ENCODE measurements around the gene MARCHF3.
"Not testable (repeated sequence)": the region's sequence is repeated elsewhere in the genome, so short reads cannot be mapped to it uniquely, and the experiment has no call there.

The MARCHF3 gene

DNA sequence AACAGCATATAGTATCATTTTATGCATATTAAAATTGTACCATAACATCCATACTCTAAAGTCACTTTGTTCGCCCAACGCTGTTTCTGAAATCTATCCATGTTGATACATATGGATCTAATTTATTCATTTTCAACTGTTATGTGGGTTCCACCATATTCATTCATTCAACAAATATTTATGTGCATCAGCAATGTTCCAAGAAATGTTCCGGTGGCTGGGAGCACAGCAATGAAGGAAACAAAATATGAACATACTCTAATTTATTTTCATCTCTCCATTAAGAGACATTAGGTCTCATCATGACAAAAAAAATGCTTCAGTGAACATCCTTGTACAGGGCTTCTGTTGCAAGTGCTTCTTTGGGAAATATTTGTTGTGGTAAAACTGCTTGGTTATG, 75.4 kb downstream of the MARCHF3 start:
- DNase-seq (ENCODE audit: low read depth in 2 of 2) = no peak

DNA sequence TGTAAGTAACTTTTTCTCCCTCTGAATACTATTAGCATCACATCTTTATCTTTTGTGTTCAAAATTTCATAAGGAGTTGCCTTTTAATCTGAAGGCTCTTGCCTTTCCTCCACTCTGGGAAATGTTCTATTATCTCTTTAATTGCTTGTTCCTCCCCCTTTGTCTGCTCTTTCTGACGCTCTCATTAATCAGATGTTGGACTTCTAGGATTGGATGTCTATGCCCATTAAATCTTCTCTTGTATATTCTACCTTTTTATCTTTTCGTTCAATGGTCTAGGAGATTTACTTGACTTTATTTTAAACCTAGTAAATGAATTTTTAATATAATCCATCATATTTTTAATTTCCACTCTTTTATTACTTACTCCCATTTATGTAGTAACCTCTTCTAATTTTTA, 76.7 kb downstream of the MARCHF3 start:
- no peak for DNase-seq (ENCODE audit: low read depth in 2 of 2)

GRCh38 chr5:126949475-126949874, 80.9 kb downstream of the MARCHF3 start:
- DNase-seq (ENCODE audit: low read depth in 2 of 2) = no peak

DNA sequence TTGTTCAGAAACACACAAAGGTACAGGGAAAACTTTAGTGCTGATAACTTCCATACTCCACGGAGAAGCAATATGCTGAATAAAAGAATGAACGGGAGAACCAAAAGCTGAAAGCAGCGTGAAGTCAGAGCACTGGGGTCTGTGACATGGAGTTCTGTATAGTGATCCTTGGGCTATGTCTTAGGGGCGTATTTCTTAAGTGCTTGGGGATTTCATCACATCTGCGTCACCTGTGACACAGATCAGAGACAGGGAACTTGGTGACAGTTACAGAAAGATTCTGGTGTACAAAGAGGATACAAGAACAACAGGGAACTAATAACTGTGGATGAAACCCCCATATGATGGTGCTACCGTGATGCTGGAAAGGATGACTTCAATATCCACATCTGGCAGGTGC, 81.9 kb downstream of the MARCHF3 start:
- DNase-seq (ENCODE audit: low read depth in 2 of 2) = no peak

GRCh38 chr5:126948011-126948355, 82.4 kb downstream of the MARCHF3 start:
- no peak for DNase-seq (ENCODE audit: low read depth in 2 of 2)

DNA sequence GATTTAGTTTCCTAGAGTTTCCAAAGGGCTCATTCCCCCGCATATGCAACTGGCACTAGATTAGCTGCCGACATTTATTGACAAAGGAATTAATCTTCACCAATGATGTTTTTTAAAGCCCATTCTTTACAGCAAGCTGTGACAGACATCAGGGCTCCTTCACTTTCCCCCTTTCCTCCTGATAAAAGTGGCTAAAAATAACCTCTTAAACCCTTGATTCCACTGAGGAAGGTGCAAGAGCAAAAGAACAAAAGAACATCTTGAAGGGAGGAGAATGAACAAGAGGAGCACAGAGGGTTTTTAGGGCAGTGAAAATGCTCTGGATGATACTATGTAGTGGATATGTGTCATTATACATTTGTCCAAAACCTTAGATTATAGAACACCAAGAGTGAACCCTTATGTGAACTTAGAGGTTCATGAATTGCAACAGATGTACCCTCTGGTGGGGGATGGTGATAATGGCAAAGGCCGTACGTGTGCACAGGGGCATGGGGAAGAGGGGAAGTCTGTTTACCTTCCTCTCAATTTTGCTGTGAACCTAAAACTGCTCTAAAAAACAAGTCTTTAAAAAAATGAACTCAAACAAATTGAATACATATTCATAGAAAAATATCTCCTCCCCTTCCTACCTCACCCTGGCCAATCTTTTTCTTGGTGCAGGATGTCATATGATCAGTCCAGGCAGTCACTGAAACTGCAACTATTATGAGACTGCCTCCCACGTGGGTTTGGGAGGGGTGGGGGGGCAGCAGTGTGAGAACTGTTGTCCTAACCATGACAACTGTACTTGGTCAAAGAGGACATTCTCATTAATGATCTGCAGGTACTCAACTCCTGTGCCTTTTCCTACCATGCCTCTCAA, 83.0 kb downstream of the MARCHF3 start:
- no peak for DNase-seq (ENCODE audit: low read depth in 2 of 2)

DNA sequence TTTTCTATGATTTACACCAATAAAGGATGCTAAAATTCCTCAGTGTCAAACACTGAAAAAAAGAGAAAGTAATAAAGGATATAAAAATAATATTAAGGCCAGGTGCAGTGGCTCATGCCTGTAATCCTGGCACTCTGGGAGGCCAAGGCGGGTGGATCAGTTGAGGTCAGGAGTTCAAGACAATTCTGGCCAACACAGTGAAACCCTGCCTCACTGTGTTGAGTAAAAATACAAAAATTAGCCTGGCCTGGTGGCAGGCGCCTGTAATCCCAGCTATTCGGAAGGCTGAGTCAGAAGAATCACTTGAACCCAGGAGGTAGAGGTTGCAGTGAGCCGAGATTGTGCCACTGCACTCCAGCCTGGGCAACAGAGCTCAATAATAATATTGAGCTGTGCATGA, 87.5 kb downstream of the MARCHF3 start:
- not testable (repeated sequence) for DNase-seq (ENCODE audit: low read depth in 2 of 2)

GRCh38 chr5:126941403-126941802, 89.0 kb downstream of the MARCHF3 start:
- no peak for DNase-seq (ENCODE audit: low read depth in 2 of 2)

GRCh38 chr5:126939887-126940286, 90.5 kb downstream of the MARCHF3 start:
- DNase-seq (ENCODE audit: low read depth in 2 of 2) = no peak

DNA sequence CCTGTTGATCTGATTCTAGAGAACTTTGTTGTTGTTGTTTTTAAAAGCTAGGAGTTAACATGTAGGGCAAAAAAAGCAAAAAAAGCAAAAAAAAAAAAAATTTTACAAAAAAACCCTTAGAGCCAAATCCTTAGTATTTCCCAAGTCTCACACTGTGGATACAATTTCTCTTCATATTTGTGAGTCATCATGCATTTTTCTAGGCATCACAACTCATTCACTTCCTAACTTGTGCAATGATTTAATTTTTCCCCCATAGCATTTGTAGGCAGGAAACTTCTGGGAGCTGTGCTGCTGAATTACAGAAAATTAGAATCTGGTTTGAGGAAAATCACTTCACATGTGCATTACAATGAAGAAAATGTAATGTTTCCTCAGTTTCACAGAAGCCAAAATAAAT, 91.9 kb downstream of the MARCHF3 start:
- no peak for DNase-seq (ENCODE audit: low read depth in 2 of 2)

DNA sequence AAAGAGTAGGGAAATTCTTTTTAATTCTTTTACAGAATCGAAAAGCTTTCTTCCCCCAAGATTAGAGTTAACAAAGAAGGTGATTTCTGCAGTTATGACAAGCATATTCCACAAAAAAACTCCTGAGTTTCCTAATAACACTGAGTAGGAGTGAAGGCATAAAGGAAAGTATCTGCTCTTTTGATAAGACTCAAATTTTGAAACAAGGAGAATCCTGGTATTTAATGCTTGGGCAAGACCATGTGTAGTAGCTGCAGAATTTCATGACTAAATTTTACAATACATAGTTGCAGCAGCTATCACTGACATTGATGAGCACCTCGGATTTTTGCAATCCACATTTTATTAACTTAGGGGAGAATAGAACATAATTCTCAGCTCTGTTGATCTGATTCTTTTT, 92.6 kb downstream of the MARCHF3 start:
- no peak for DNase-seq (ENCODE audit: low read depth in 2 of 2)

GRCh38 chr5:126936775-126937418, 93.5 kb downstream of the MARCHF3 start:
- no peak for DNase-seq (ENCODE audit: low read depth in 2 of 2)

DNA sequence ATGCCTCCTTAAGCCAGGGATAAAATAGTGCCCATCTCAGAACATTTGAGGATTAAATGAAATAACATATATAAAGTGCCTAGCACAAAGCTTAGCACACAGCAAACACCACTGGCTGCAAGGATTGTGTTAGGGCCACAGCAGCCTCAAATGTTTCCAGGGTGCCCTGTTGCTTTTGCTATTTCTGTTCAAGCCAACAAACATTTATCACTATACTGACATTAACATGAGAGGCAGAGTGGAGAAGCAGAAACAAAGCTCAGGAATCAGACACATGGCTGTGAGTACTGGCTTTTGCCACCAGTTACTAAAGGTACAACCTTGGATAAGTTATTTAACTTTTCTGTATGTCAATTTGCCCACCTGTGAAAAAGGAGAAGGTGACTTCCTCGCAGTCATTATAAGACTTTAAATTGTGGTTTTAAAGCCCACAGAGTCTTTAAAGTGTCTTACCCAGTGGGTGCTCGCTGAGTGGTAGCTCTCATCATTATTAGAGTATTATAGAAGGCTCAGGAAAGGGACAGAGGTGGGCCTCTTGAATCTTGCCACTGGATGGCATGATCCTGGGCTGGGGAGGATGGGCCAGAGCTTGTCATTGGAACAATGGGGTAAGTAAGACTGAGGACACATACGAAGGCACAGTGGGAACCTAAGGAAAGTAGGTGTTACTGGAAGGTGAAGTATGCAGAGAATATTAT, 98.2 kb downstream of the MARCHF3 start:
- DNase-seq (ENCODE audit: low read depth in 2 of 2) = no peak

GRCh38 chr5:126928041-126928440, 102.3 kb downstream of the MARCHF3 start:
- DNase-seq (ENCODE audit: low read depth in 2 of 2) = no peak

GRCh38 chr5:126927429-126927828, 102.9 kb downstream of the MARCHF3 start:
- DNase-seq (ENCODE audit: low read depth in 2 of 2) = no peak

GRCh38 chr5:126926187-126926586, 104.2 kb downstream of the MARCHF3 start:
- no peak for DNase-seq (ENCODE audit: low read depth in 2 of 2)

DNA sequence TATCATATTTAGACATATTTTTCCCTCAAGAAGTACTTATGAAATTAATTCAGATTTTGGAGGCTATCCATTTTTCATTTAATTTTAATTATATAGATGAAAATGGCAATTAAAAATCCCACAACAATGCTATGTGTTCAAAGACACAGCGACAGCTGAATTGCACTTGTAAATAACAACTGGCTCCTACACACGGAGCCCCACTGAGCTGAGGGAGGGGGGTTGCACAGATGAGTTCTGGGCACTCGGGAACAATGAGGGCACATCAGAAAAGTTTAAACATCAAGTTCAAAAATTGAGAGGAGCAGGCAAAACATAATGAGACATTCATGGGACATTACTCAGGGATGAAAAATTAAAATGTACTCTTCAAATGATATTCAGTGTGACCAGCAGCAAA, 104.9 kb downstream of the MARCHF3 start:
- DNase-seq (ENCODE audit: low read depth in 2 of 2) = no peak

GRCh38 chr5:126924331-126925033, 105.9 kb downstream of the MARCHF3 start:
- no peak for DNase-seq (ENCODE audit: low read depth in 2 of 2)

DNA sequence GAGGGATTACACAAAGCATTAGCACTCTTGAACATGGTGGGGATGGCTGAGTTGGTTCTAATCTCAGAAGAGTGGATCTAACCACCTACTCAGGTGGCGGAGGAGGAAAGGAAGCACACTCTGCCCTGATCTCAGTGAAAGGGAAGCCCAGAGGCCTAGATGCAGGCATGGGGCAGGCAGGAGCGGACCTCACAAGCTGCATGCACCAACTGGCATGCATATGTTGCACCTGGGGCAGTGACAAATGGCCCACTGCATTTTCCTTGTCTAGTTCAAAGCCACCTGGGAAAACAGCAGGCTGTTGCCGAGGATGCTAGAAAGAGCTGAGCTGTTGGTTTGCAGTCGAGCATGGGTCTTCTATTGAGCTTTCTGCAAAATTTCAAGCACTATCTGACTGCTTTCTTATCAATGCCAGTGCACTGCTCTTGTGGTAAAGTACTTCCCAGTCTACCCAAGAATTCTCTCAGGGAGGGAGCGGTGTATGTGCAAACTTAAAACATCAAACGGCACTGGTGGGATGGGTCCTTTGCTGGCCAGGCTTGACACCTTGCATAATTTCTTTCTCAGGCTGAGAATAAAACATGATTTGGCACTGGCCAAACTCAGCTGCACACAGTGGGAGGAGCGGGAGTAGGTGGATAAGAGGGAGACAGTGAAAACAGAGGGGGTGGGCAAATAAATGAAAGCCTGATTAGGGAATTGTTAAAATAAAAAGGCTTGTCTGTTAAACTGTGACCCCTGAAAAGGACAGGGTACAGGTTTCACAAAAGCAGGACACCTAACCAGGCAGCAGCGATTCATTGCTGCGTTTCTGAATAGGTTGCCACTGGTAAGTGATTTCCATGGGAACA, 108.9 kb downstream of the MARCHF3 start:
- DNase-seq (ENCODE audit: low read depth in 2 of 2) = no peak

DNA sequence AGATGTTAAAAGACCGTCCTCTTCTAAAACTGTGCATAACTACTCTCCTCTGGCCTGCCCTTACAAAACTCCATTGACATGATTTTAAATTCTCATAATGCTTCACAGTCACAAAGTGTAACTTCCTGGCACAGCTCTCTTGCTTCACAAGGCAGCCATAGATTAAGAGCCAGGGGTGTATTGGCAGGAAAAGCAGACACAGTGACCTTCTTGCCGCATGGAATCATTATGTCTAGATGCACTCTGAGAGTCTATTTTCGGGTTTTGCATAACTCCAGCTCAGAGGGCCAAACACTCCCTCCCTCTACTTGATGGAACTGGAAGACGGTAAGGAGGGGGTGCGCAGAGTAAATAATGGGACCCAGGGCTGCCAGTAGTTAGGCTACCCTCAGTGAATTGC, 110.1 kb downstream of the MARCHF3 start:
- no peak for DNase-seq (ENCODE audit: low read depth in 2 of 2)

DNA sequence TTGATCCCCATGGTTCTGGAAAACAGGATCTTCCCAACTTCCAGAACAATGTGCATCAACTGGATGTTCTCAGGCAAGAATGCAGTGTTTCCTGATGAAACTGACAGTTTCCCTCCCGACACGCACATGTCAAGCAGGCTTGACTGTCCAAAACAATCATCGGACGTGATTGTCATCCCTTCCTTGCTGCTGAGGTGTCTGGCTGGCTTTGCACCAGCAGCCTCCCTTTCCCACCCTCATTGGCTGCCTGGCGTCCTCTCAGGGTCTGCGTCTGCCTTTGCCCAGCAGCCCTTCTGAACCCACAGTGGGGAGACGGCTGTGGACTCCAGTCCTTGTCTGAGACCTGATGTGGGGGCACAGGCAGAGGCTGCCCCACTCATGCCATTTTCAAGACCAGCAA, 110.8 kb downstream of the MARCHF3 start:
- DNase-seq (ENCODE audit: low read depth in 2 of 2) = no peak
